Islet of Langerhans (tissue), 1 donor: ENCODE results near the gene SLN.
"Not testable (repeated sequence)": the region's sequence is repeated elsewhere in the genome, so short reads cannot be mapped to it uniquely, and the experiment has no call there.

ENCODE experiments used
- FAIRE-seq: peaks from one replicate; lab custom pipeline; 2011; peaks lifted over from hg19 to GRCh38; lab: Jason Lieb, UNC

Gene SLN

GRCh38 chr11:107711861-107712755 is at the start of gene SLN:
Gene SLN, minus strand, starts transcription at chr11:107712056.
- no peak for FAIRE-seq

GRCh38 chr11:107758719-107759355 is 47.0 kb upstream of the SLN start:
- not testable (repeated sequence) for FAIRE-seq

GRCh38 chr11:107757661-107758060 is 45.8 kb upstream of the SLN start:
- FAIRE-seq = no peak

DNA sequence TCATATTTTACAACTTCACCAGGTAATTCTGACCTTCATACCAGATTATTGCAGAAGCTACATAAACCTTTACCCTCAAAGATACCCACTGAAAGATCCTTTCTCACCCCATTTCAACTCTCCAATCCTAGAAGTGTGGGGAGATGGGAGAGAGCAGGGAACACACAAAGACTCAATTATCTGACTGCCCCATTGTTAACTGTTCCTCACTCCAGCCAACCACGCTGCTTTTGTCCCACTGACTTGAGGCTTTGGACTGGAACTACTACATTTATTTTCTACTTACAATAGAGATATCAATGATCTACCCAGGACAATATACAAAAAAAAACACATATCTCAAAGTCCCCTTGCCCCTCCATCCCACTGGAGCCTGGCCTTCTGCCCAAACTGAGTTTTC is 44.7 kb upstream of the SLN start:
- no peak for FAIRE-seq

GRCh38 chr11:107752949-107753822 is 41.3 kb upstream of the SLN start:
- no peak for FAIRE-seq

DNA sequence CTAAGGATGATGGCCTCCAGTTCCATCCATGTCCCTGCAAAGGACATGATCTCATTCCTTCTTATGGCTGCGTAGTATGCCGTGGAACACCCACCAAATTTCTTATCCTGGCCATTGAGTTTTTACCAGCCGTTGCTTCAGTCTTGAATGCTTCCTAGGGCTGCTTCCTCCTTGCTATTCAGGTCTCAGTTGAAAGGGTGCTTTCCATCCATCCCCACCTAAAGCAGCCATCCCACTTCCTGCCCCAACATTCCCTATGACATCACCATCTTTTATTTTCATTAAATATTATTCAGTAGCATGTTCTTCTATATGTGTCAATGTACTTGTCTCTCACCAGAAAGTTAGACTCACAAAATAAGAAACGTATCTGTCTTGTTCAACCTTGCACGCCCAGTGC is 40.7 kb upstream of the SLN start:
- FAIRE-seq = no peak

- FAIRE-seq = no peak
These were observed 39.2 kb upstream of the SLN start for GRCh38 chr11:107751082-107751481.

DNA sequence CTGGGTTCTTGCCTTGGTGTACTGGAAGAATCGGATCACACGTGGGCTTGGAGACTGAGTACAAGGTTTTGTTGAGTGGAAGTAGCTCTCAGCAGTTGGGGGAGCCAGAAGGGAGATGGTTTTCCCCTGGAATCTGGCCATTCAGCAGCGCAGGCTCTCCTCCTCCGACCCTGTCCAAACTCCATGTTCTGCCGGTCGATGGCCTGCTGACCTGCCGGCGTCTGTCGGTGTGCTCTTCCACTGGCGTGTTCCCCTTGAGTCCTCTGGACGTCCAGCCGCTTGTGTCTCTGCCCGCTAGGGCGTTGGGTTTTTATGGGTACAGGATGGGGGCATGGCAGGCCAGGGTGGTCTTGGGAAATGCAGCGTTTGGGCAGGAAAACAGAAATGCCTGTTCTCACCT is 38.5 kb upstream of the SLN start:
- no peak for FAIRE-seq

DNA sequence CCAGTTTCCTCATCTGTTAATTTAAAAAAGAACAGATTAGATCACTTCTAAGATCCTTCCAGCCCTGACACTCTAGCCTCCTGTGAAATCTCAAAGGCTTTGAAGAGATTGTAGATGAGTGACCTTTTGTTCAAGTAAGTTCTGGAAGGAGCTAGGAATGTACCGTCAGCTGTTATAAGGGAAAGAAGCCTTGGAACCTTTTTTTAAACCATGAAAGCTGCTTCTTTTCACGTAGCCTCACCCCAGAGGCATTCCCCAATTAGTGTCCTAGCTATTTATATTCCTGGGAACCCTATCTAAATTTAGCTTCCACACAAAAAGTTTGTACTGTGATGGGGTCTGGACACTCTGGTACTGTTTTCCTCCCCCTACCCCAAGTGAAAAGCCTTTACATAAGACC is 35.8 kb upstream of the SLN start:
- FAIRE-seq = no peak

GRCh38 chr11:107744736-107745135 is 32.9 kb upstream of the SLN start:
- no peak for FAIRE-seq

- FAIRE-seq = no peak
These were observed 31.3 kb upstream of the SLN start for GRCh38 chr11:107743191-107743590.

DNA sequence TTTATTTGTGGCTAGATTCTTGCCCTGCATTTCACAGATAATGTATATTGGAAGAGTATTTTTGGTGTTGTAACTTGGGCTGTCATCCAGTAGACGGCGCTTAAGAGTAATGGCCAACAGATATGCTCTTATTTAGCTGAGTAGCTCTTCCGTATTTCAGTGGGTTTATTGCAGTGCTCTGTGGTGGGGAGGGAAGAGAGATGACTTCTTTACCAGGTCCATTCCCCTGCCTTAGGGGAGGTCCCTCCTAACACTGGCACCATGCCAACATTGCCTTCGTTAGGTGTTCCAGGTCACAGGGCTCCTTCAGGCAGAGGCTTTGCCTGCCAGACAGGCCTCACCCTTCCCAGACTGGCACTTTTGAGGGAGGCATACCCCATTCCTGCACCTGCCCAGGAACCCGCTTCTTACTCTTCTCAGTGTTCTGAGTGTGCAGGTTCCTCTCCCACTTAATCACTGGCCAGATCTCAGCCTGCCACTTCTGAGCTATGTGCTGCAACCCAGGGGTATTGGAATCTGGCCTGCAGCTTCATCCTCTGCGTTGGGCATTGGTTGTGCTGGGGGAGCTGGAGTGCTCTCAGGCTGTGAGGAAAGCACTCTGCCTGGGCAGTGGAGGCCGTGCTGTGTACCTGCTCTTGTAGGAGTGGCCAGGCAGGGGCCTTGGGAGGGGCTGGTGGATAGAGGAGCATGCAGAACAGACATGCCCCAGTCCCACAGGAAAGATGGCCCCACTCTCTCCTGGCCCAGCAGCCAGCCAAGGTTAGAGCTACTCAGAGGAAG is 29.4 kb upstream of the SLN start:
- FAIRE-seq = no peak

- no peak for FAIRE-seq
These were observed 28.4 kb upstream of the SLN start for GRCh38 chr11:107740271-107740670.

- no peak for FAIRE-seq
These were observed 24.7 kb upstream of the SLN start for GRCh38 chr11:107736546-107736945.

DNA sequence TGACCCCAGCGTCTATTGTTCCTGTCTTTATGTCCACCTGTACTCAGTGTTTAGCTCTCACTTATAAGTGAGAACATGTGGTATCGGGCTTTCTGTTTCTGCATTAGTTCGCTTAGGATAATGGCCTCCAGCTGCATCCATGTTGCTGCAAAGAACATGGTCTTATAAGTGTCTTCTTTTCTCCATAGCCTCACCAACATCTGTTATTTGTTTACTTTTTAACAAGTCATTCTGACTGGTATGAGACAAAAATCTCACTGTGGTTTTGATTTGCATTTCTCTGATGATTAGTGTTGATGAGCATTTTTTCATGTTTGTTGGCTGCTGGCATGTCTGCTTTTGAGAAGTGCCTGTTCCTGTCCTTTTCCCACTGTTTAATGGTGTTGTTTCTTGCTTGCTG is 21.7 kb upstream of the SLN start:
- FAIRE-seq = no peak

GRCh38 chr11:107732689-107733051 is 20.8 kb upstream of the SLN start:
- no peak for FAIRE-seq

DNA sequence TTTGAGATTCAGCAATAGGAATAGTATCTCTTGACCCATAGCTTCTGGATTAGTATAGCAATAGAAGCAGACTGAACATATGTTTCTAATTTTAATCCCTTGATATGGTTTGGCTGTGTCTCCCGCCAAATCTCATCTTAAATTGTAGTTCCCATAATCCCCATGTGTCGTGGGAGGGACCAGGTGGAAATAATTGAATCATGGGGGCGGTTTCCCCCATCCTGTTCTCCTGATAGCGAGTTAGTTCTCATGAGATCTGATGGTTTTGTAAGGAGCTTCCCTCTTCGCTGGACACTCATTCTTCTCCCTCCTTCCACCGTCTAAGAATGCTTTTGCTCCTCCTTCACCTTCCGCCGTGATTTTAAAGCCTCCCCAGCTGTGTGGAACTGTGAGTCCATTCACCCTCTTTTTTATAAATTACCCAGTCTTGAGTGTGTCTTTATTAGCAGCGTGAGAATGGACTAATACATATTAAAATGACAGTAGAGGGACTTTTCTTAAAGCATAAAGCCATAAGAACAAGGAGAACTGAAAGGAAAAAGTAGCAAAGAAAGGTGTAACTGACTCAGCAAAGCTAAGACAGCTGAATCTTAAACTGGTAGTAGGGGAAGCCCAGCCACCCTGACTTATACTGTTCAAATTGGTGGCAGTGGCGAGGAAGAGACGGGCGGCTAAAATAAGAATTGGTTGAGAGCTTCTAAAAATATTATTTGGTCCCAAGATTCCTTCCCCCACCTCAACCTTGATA is 20.3 kb upstream of the SLN start:
- no peak for FAIRE-seq

GRCh38 chr11:107722662-107723061 is 10.8 kb upstream of the SLN start:
- FAIRE-seq = no peak

GRCh38 chr11:107721207-107721606 is 9.4 kb upstream of the SLN start:
- no peak for FAIRE-seq

GRCh38 chr11:107720303-107720774 is 8.5 kb upstream of the SLN start:
- no peak for FAIRE-seq
